HUES48 (cell line): ENCODE results near the gene PCDHGA9.
"Not testable (repeated sequence)": the region's sequence is repeated elsewhere in the genome, so short reads cannot be mapped to it uniquely, and the experiment has no call there.

Experiments
- H3K27ac ChIP-seq: one replicate; pipeline ENCODE4 v1.7.0; 2013; ENCODE audit warnings: low read depth, low read length, inconsistent platforms
- H3K27me3 ChIP-seq: 2 replicates; pipeline ENCODE4 v1.6.1; 2013; ENCODE audit warnings: mild to moderate bottlenecking, low read length; ENCODE audit not compliant: control insufficient read depth, insufficient read depth
- H3K36me3 ChIP-seq: 2 replicates; pipeline ENCODE4 v1.6.1; 2013; ENCODE audit warnings: low read length; ENCODE audit not compliant: control insufficient read depth, insufficient read depth
- H3K4me1 ChIP-seq: 2 replicates; pipeline ENCODE4 v1.6.1; 2013; ENCODE audit warnings: mild to moderate bottlenecking, low read length; ENCODE audit not compliant: control insufficient read depth, insufficient read depth
- H3K4me3 ChIP-seq: 2 replicates; pipeline ENCODE4 v1.5.1; 2013; ENCODE audit warnings: mild to moderate bottlenecking, low read depth, low read length
- H3K9ac ChIP-seq: 2 replicates; pipeline ENCODE4 v1.6.1; 2013; ENCODE audit warnings: mild to moderate bottlenecking, low read depth, low read length, moderate library complexity
- H3K9me3 ChIP-seq: 2 replicates; pipeline ENCODE4 v1.6.1; 2013; ENCODE audit warnings: low read length; ENCODE audit not compliant: control insufficient read depth, insufficient read depth

The PCDHGA9 gene

GRCh38 chr5:141387557-141388311 is 14.8 kb upstream of the PCDHGA9 start, which contains the start of gene PCDHGB4:
Gene PCDHGB4 (plus strand): TSS chr5:141387698. CDS start chr5:141387885, 187 bp downstream.
- Histone ChIP-seq H3K4me3 (peak within 1 kb of the TSS; percentile 63), H3K9me3 (peaks cover 79% of the 10 kb centered on the region)
- not testable (repeated sequence) for H3K27ac ChIP-seq, H3K9ac ChIP-seq, H3K4me1 ChIP-seq, H3K27me3 ChIP-seq, H3K36me3 ChIP-seq

- H3K9me3 ChIP-seq: peaks cover 79% of the 10 kb centered on the region
Measured at GRCh38 chr5:141388661-141389060, 13.9 kb upstream of the PCDHGA9 start.

GRCh38 chr5:141389153-141390042 is 13.2 kb upstream of the PCDHGA9 start:
- Histone ChIP-seq H3K9ac (no peak overlapping the region), H3K4me3 (no peak overlapping the region), H3K4me1 (no peaks in the 10 kb centered on the region), H3K27me3 (0 out of 2 replicates have a peak, but pooled peaks cover 4% of the 10 kb centered on the region), H3K36me3 (peaks cover 5% of the 10 kb centered on the region; the same call in 1 of the 2 replicates), H3K9me3 (peaks cover 78% of the 10 kb centered on the region), H3K27ac (no peak overlapping the region)

More at GRCh38 chr5:141388661-141389060, 13.9 kb upstream of the PCDHGA9 start:
- Histone ChIP-seq H3K27ac (no peak overlapping the region), H3K9ac (no peak overlapping the region), H3K4me3 (peak overlapping the region; percentile 40; the same call in 1 of the 2 replicates), H3K4me1 (no peaks in the 10 kb centered on the region), H3K27me3 (0 out of 2 replicates have a peak, but pooled peaks cover 4% of the 10 kb centered on the region), H3K36me3 (peaks cover 5% of the 10 kb centered on the region; the same call in 1 of the 2 replicates)

GRCh38 chr5:141392429-141393198 is 10.0 kb upstream of the PCDHGA9 start, which contains the start of gene PCDHGA8:
Gene PCDHGA8 (plus strand): TSS chr5:141392633. CDS start chr5:141392814, 181 bp downstream.
- Histone ChIP-seq H3K4me1 (no peaks in the 10 kb centered on the region), H3K9ac (no peak within 1 kb of the TSS), H3K9me3 (peaks cover 83% of the 10 kb centered on the region), H3K27ac (no peak within 1 kb of the TSS), H3K36me3 (peaks cover 5% of the 10 kb centered on the region; the same call in 1 of the 2 replicates), H3K27me3 (0 out of 2 replicates have a peak, but pooled peaks cover 4% of the 10 kb centered on the region), H3K4me3 (no peak within 1 kb of the TSS)

- Histone ChIP-seq H3K9me3 (peaks cover 81% of the 10 kb centered on the region), H3K4me1 (no peaks in the 10 kb centered on the region), H3K27ac (no peak overlapping the region), H3K4me3 (no peak overlapping the region), H3K36me3 (peaks cover 5% of the 10 kb centered on the region; the same call in 1 of the 2 replicates), H3K27me3 (0 out of 2 replicates have a peak, but pooled peaks cover 3% of the 10 kb centered on the region), H3K9ac (no peak overlapping the region)
Measured at GRCh38 chr5:141393267-141393666, 9.3 kb upstream of the PCDHGA9 start.

DNA sequence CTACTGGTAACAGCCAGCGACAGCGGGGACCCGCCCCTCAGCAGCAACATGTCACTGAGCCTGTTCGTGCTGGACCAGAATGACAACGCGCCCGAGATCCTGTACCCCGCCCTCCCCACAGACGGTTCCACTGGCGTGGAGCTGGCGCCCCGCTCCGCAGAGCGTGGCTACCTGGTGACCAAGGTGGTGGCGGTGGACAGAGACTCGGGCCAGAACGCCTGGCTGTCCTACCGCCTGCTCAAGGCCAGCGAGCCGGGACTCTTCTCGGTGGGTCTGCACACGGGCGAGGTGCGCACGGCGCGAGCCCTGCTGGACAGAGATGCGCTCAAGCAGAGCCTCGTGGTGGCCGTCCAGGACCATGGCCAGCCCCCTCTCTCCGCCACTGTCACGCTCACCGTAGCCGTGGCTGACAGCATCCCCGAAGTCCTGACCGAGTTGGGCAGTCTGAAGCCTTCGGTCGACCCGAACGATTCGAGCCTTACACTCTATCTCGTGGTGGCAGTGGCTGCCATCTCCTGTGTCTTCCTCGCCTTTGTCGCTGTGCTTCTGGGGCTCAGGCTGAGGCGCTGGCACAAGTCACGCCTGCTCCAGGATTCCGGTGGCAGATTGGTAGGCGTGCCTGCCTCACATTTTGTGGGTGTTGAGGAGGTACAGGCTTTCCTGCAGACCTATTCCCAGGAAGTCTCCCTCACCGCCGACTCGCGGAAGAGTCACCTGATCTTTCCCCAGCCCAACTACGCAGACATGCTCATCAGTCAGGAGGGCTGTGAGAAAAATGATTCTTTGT is 8.0 kb upstream of the PCDHGA9 start:
- not testable (repeated sequence) for H3K27ac ChIP-seq, H3K9ac ChIP-seq, H3K4me3 ChIP-seq, H3K36me3 ChIP-seq, H3K4me1 ChIP-seq, H3K27me3 ChIP-seq
- H3K9me3 ChIP-seq: peaks cover 81% of the 10 kb centered on the region

- not testable (repeated sequence) for H3K36me3 ChIP-seq, H3K4me3 ChIP-seq, H3K27ac ChIP-seq, H3K27me3 ChIP-seq, H3K4me1 ChIP-seq, H3K9ac ChIP-seq
- peaks cover 57% of the 10 kb centered on the region for H3K9me3 ChIP-seq
Measured at GRCh38 chr5:141397756-141398551, 4.6 kb upstream of the PCDHGA9 start, which contains the start of gene PCDHGB5. Gene PCDHGB5 (plus strand): TSS chr5:141397947. CDS start chr5:141398128, 181 bp downstream.

- Histone ChIP-seq H3K9me3 (peaks cover 50% of the 10 kb centered on the region), H3K27ac (no peak overlapping the region), H3K36me3 (no peaks in the 10 kb centered on the region), H3K4me3 (no peak overlapping the region), H3K4me1 (no peaks in the 10 kb centered on the region), H3K9ac (no peak overlapping the region), H3K27me3 (no peaks in the 10 kb centered on the region)
Measured at GRCh38 chr5:141398608-141399007, 4.0 kb upstream of the PCDHGA9 start.

DNA sequence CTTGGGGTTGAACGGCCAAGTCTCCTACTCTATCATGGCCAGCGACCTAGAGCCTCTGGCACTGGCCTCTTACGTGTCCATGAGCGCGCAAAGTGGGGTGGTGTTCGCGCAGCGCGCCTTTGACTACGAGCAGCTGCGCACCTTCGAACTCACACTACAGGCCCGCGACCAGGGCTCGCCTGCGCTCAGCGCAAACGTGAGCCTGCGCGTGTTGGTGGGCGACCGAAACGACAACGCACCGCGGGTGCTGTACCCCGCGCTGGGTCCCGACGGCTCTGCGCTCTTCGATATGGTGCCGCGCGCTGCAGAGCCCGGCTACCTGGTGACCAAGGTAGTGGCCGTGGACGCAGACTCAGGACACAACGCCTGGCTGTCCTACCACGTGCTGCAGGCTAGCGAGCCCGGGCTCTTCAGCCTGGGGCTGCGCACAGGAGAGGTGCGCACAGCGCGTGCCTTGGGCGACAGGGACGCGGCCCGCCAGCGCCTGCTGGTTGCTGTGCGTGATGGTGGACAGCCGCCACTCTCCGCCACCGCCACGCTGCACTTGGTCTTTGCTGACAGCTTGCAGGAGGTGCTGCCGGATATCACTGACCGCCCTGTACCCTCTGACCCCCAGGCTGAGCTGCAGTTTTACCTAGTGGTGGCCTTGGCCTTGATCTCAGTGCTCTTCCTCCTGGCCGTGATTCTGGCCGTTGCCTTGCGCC is 2.9 kb upstream of the PCDHGA9 start:
- Histone ChIP-seq H3K4me3 (no peak overlapping the region), H3K9ac (no peak overlapping the region), H3K36me3 (no peaks in the 10 kb centered on the region), H3K27ac (no peak overlapping the region), H3K4me1 (no peaks in the 10 kb centered on the region), H3K27me3 (no peaks in the 10 kb centered on the region), H3K9me3 (peaks cover 43% of the 10 kb centered on the region)
